PC-9 (cell line): ENCODE data around the gene PAGR1. TPM values are rescaled to one million over a fixed set of nuclear protein-coding genes. Genes with fewer than 3 reads are reported as not detected.

ENCODE experiments used
- BruUV-seq: library from RNA; stranded (reverse); fragments of 400-500 nt; replicated peaks from 2 replicates; lab custom pipeline; 2021; lab: Mats Ljungman, UMichigan
- CTCF ChIA-PET: fragments of 300-600 bp; sonication (Branson Sonifier 250); formaldehyde crosslinking; loops from one replicate; lab custom pipeline; 2022; ENCODE audit warnings: antibody characterized with exemption; lab: Charles Lee
- POLR2A ChIA-PET: fragments of 300-600 bp; sonication (Branson Sonifier 250); formaldehyde crosslinking; loops from one replicate; lab custom pipeline; 2022; ENCODE audit warnings: antibody characterized with exemption; ENCODE audit not compliant: unreplicated experiment; lab: Charles Lee
- DNase-seq, 2 experiments: peaks; one replicate each; pipeline versions ENCODE4 v3.0.0 to v3.0.0-alpha.2; 2015 to 2022; ENCODE audit warnings: mixed read lengths in 1 of 2
- H2AFZ ChIP-seq: fragments of 200-600 bp; sonication (generic); 2 replicates; pipeline ENCODE4 v1.8.1; 2017; ENCODE audit warnings: antibody characterized with exemption
- H3F3A ChIP-seq: fragments of 200-600 bp; sonication (generic); 2 replicates; pipeline ENCODE4 v1.8.1; 2017; ENCODE audit warnings: antibody characterized with exemption, mild to moderate bottlenecking, low read depth; ENCODE audit not compliant: insufficient read depth
- H3K27ac ChIP-seq: fragments of 200-600 bp; sonication (generic); 2 replicates; pipeline ENCODE4 v1.6.1; 2016; ENCODE audit warnings: mixed run types
- H3K27me3 ChIP-seq: fragments of 200-600 bp; sonication (generic); 2 replicates; pipeline ENCODE4 v1.6.1; 2016; ENCODE audit warnings: low read depth, mixed run types; ENCODE audit not compliant: insufficient read depth
- H3K36me3 ChIP-seq: fragments of 200-600 bp; sonication (generic); 2 replicates; pipeline ENCODE4 v1.6.1; 2016; ENCODE audit warnings: low read depth, mixed run types
- H3K4me1 ChIP-seq: fragments of 200-600 bp; sonication (generic); replicated peaks from 2 replicates; pipeline ENCODE4 v1.6.1; 2016; ENCODE audit warnings: mixed run types; ENCODE audit not compliant: insufficient read depth
- H3K4me2 ChIP-seq: fragments of 200-600 bp; sonication (generic); 2 replicates; pipeline ENCODE4 v1.6.1; 2017; ENCODE audit warnings: mixed run types
- H3K4me3 ChIP-seq: fragments of 200-600 bp; sonication (generic); 2 replicates; pipeline ENCODE4 v1.6.1; 2016; ENCODE audit warnings: mixed run types
- H3K79me2 ChIP-seq: fragments of 200-600 bp; sonication (generic); 2 replicates; pipeline ENCODE4 v1.6.1; 2017; ENCODE audit warnings: low read depth, mixed run types
- H3K9me2 ChIP-seq: fragments of 200-600 bp; sonication (generic); 2 replicates; pipeline ENCODE4 v1.8.1; 2017; ENCODE audit warnings: mild to moderate bottlenecking; ENCODE audit not compliant: insufficient read depth
- H3K9me3 ChIP-seq: fragments of 200-600 bp; sonication (generic); 2 replicates; pipeline ENCODE4 v1.8.1; 2016; ENCODE audit warnings: low read depth; ENCODE audit not compliant: insufficient read depth
- H4K20me1 ChIP-seq: fragments of 200-600 bp; sonication (generic); 2 replicates; pipeline ENCODE4 v1.8.1; 2017; ENCODE audit not compliant: insufficient read depth
- CTCF ChIP-seq: fragments of 200-600 bp; sonication (generic); conservative IDR thresholded peaks from 2 replicates; pipeline ENCODE4 v1.6.1; 2017; ENCODE audit warnings: mixed run types, antibody characterized with exemption, mild to moderate bottlenecking, moderate library complexity
- EZH2 ChIP-seq: fragments of 200-600 bp; sonication (generic); IDR thresholded peaks from 2 replicates; pipeline ENCODE4 v1.8.0; 2017; ENCODE audit warnings: antibody characterized with exemption, low read depth
- intact Hi-C: fragments of 100-400 bp; cut with micrococcal nuclease; formaldehyde crosslinking; loops from one replicate; pipeline ENCODE4 v1.10.0; 2022; ENCODE audit not compliant: unreplicated experiment
- total RNA-seq: library from RNA; stranded (reverse); gene quantifications from 2 replicates; pipeline ENCODE4 v1.2.3, GENCODE V29; 2021

The PAGR1 gene
- total RNA-seq, 1 experiment from 2014 or later, result 27.5 TPM

DNA sequence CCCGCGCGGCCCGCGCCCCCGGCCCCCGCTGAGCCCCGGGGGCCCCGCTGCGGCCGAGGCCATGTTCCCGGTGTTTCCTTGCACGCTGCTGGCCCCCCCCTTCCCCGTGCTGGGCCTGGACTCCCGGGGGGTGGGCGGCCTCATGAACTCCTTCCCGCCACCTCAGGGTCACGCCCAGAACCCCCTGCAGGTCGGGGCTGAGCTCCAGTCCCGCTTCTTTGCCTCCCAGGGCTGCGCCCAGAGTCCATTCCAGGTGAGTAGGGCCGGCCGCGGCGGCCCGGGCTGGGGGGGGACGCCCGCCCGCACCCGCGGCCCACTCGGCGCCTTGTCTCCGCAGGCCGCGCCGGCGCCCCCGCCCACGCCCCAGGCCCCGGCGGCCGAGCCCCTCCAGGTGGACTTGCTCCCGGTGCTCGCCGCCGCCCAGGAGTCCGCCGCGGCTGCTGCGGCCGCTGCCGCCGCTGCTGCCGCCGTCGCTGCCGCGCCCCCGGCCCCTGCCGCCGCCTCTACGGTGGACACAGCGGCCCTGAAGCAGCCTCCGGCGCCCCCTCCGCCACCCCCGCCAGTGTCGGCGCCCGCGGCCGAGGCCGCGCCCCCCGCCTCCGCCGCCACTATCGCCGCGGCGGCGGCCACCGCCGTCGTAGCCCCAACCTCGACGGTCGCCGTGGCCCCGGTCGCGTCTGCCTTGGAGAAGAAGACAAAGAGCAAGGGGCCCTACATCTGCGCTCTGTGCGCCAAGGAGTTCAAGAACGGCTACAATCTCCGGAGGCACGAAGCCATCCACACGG, 9.1 kb upstream of the PAGR1 start:
- peaks cover 40% of the 10 kb centered on the region for H3K4me1 ChIP-seq
- peak; percentile 49 to 78 for DNase-seq
- peaks cover 17% of the 10 kb centered on the region for H3K79me2 ChIP-seq
- ChIA-PET CTCF (interaction anchor here (0.5 to 1.6 kb wide), 4 partner anchors 102 to 242 kb away, joined by 3 to 5 read pairs (median 4); no protein-coding TSS in a partner anchor), POLR2A (interaction anchor here (0.5 to 1.0 kb wide), 7 partner anchors 10 to 108 kb away, joined by 4 to 20 read pairs (median 8); no protein-coding TSS in a partner anchor)
- H3K4me2 ChIP-seq, result peak overlapping the region; percentile 79
- H3K27me3 ChIP-seq, result no peaks in the 10 kb centered on the region
- H3K4me3 ChIP-seq, result peak overlapping the region; percentile 64
- BruUV-seq, result no TSS peak
- TF ChIP-seq CTCF (no peak), EZH2 (no peak)
- H3F3A ChIP-seq, result peaks cover 64% of the 10 kb centered on the region
- H3K9me2 ChIP-seq, result no peaks in the 10 kb centered on the region
- no peaks in the 10 kb centered on the region for H3K9me3 ChIP-seq
- peak overlapping the region; percentile 51 for H3K27ac ChIP-seq
- peaks cover 10% of the 10 kb centered on the region; the same call in 1 of the 2 replicates for H4K20me1 ChIP-seq
- 0 out of 2 replicates have a peak, but pooled peaks cover 14% of the 10 kb centered on the region for H3K36me3 ChIP-seq
- peak overlapping the region; percentile 50 for H2AFZ ChIP-seq
- intact Hi-C loops, result loop anchor here (2.0 kb wide), 1 partner anchor 214 kb away; no protein-coding TSS in a partner anchor

DNA sequence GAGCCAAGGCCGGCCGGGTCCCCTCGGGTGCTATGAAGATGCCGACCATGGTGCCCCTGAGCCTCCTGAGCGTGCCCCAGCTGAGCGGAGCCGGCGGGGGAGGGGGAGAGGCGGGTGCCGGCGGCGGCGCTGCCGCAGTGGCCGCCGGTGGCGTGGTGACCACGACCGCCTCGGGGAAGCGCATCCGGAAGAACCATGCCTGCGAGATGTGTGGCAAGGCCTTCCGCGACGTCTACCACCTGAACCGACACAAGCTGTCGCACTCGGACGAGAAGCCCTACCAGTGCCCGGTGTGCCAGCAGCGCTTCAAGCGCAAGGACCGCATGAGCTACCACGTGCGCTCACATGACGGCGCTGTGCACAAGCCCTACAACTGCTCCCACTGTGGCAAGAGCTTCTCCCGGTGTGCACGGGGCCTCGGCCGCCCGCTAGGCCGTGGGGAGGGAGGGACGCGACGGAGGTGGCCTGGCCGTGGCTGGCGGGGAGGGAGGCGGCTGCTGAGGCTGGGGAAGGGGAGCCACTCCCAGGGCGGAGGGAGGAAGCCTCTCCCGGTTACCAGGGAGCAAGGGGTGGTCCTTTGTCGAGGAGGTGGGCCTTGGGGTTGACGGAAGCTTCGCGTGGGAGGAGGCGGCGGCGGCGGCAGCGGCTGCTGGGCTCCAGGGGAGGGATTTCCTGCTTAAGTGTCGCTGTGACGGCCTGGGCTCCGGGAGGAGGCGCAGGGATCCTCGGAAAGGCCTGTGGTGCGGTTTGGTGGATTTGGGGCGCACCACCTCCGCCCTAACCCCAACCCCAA, 8.3 kb upstream of the PAGR1 start:
- DNase-seq, result peak; percentile 88 to 97
- TF ChIP-seq EZH2 (no peak), CTCF (no peak; the same call in 1 of the 2 replicates)
- Histone ChIP-seq H4K20me1 (peaks cover 10% of the 10 kb centered on the region; the same call in 1 of the 2 replicates), H3K27me3 (no peaks in the 10 kb centered on the region), H3K79me2 (peaks cover 17% of the 10 kb centered on the region), H3K9me2 (no peaks in the 10 kb centered on the region), H3K4me3 (peak overlapping the region; percentile 58), H3F3A (peaks cover 65% of the 10 kb centered on the region), H3K36me3 (0 out of 2 replicates have a peak, but pooled peaks cover 9% of the 10 kb centered on the region), H3K4me2 (peak overlapping the region; percentile 79), H3K4me1 (peaks cover 47% of the 10 kb centered on the region), H3K27ac (peak overlapping the region; percentile 51), H3K9me3 (no peaks in the 10 kb centered on the region), H2AFZ (peak overlapping the region; percentile 50)
- intact Hi-C loops, result loop anchor here (2.0 kb wide), 1 partner anchor 213 kb away; no protein-coding TSS in a partner anchor
- CTCF ChIA-PET, result interaction anchor here (0.6 to 1.6 kb wide), 5 partner anchors 41 to 214 kb away, joined by 3 to 10 read pairs (median 4); no protein-coding TSS in a partner anchor
- TSS peak; percentile 50 for BruUV-seq
- POLR2A ChIA-PET, result interaction anchor here (0.5 to 1.0 kb wide), 6 partner anchors 9 to 108 kb away, joined by 3 to 20 read pairs (median 4); partner anchors contain the start of gene PAGR1
